ENCODE measurements around the gene OR1N2. TPM values are rescaled to one million over a fixed set of nuclear protein-coding genes. Genes with fewer than 3 reads are reported as not detected.
"Not testable (repeated sequence)": the region's sequence is repeated elsewhere in the genome, so short reads cannot be mapped to it uniquely, and the experiment has no call there.

Gene OR1N2
- total RNA-seq, 2 experiments from 2014 or later: not detected

- Mint-ChIP-seq H3K4me1 (peaks cover 17% of the 10 kb centered on the region), H3K9me3 (ENCODE audit: low read depth) (peaks cover 7% of the 10 kb centered on the region), H3K36me3 (peaks cover 8% of the 10 kb centered on the region), H3K27me3 (peaks cover 28% of the 10 kb centered on the region), H3K4me3 (no peak overlapping the region), H3K27ac (no peak overlapping the region)
- DNase-seq (no peak), ATAC-seq (no peak)
- CTCF ChIA-PET: no interaction called here
Measured at GRCh38 chr9:122561446-122561845, 8.5 kb downstream of the OR1N2 start.

DNA sequence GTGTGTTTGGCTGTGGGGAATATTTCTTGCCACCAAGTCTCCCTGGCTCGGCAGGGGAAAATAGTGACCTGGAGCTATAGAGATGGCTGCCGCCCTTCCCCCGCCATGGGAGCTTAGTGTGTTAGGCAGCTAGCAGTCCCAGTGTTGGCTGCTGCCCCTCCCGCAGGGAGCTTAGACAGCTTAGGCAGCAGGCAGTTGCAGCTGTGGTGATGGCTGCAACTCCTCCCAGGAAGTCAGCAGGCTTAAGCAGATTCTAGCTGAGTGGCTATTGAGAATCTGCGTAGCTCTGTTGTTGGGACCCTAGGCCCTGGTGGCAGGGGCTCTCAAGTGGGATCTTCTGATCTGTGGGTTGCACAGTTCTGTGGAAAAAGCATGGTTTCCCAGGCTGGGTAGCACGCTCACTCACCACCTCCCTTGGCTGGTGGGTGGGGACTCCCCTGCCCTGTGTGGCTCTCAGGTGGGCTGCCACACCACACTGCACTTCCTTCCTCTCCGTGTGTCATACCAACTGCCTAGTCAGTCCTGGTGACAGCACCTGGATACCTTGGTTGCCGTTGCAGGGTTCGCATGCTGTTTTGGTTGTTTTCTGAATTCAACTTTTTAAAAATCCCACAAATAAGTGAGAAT is 9.3 kb downstream of the OR1N2 start:
- H3K9me3 Mint-ChIP-seq (ENCODE audit: low read depth): peaks cover 7% of the 10 kb centered on the region
- no peak overlapping the region for H3K27ac Mint-ChIP-seq
- peaks cover 17% of the 10 kb centered on the region for H3K4me1 Mint-ChIP-seq
- ATAC-seq (peak; percentile 58), DNase-seq (peak; percentile 68)
- CTCF ChIA-PET: interaction anchor here (0.9 kb wide), 1 partner anchor 10 kb away, joined by 3 read pairs; no protein-coding TSS in a partner anchor
- H3K27me3 Mint-ChIP-seq: peaks cover 28% of the 10 kb centered on the region
- H3K4me3 Mint-ChIP-seq: no peak overlapping the region
- H3K36me3 Mint-ChIP-seq: peaks cover 8% of the 10 kb centered on the region

DNA sequence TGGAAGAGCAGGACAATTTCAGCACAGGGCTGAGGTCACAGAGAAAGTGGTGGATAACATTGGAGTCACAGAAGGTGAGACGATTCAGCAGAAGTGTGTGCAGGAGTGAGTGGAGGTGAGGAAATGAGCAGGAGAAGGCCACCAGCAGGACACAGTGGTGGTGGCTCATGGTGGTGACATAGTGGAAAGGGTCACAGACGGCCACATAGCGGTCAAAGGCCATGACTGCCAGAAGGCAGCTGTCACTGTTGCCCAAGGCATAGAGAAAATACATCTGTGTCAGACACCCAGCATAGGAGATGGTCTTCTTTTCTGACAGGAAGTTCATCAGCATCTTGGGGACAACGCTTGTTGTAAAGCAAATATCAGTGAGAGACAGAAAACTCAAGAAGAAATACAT is 15.0 kb downstream of the OR1N2 start:
- CTCF ChIA-PET: no interaction called here
- H3K36me3 Mint-ChIP-seq: no peaks in the 10 kb centered on the region
- H3K4me3 Mint-ChIP-seq: no peak overlapping the region
- no peak overlapping the region for H3K27ac Mint-ChIP-seq
- ATAC-seq (no peak), DNase-seq (no peak)
- peaks cover 11% of the 10 kb centered on the region for H3K27me3 Mint-ChIP-seq
- H3K9me3 Mint-ChIP-seq (ENCODE audit: low read depth): no peaks in the 10 kb centered on the region
- H3K4me1 Mint-ChIP-seq: peaks cover 12% of the 10 kb centered on the region

- CTCF ChIA-PET: interaction anchor here (0.9 kb wide), 1 partner anchor 10 kb away, joined by 3 read pairs; no protein-coding TSS in a partner anchor
- DNase-seq (no peak), ATAC-seq (peak; percentile 55)
- no peak overlapping the region for H3K27ac Mint-ChIP-seq
- H3K9me3 Mint-ChIP-seq (ENCODE audit: low read depth): peaks cover 2% of the 10 kb centered on the region
- peaks cover 14% of the 10 kb centered on the region for H3K27me3 Mint-ChIP-seq
- peaks cover 12% of the 10 kb centered on the region for H3K4me1 Mint-ChIP-seq
- H3K4me3 Mint-ChIP-seq: no peak overlapping the region
- no peaks in the 10 kb centered on the region for H3K36me3 Mint-ChIP-seq
Measured at GRCh38 chr9:122572456-122572855, 19.5 kb downstream of the OR1N2 start.

GRCh38 chr9:122579874-122580273 is 27.0 kb downstream of the OR1N2 start:
- Mint-ChIP-seq H3K36me3 (no peaks in the 10 kb centered on the region), H3K27ac (no peak overlapping the region), H3K27me3 (no peaks in the 10 kb centered on the region), H3K4me1 (no peaks in the 10 kb centered on the region), H3K4me3 (no peak overlapping the region), H3K9me3 (ENCODE audit: low read depth) (peaks cover 2% of the 10 kb centered on the region)
- DNase-seq: no peak
- ATAC-seq: no peak
- CTCF ChIA-PET: no interaction called here

- DNase-seq (no peak), ATAC-seq (no peak)
- Mint-ChIP-seq H3K9me3 (ENCODE audit: low read depth) (peaks cover 2% of the 10 kb centered on the region), H3K4me1 (no peaks in the 10 kb centered on the region), H3K36me3 (no peaks in the 10 kb centered on the region), H3K27me3 (no peaks in the 10 kb centered on the region), H3K4me3 (no peak overlapping the region), H3K27ac (no peak overlapping the region)
- CTCF ChIA-PET: no interaction called here
Measured at GRCh38 chr9:122580360-122580759, 27.4 kb downstream of the OR1N2 start.

- H3K36me3 Mint-ChIP-seq; ATAC-seq; CTCF ChIA-PET; H3K27ac Mint-ChIP-seq; H3K27me3 Mint-ChIP-seq; DNase-seq; H3K4me3 Mint-ChIP-seq; H3K9me3 Mint-ChIP-seq (ENCODE audit: low read depth); H3K4me1 Mint-ChIP-seq: not testable (repeated sequence)
Measured at GRCh38 chr9:122583284-122583683, 30.4 kb downstream of the OR1N2 start, which contains the start of gene OR1L8. OR1L8 (minus strand) TSS chr9:122583384; CDS start chr9:122568477, 14,907 bp downstream.

Other genes with a start within 250 kb of the OR1N2 start
- gene PTGS1, start 182.1 kb upstream of the OR1N2 start, total RNA-seq: 1 to 10 TPM in 1 of 2 experiments, under 1 TPM in 1; 0.35 to 1.0 TPM
- gene OR1J1, start 75.2 kb upstream of the OR1N2 start, total RNA-seq: not detected
- gene OR1J2, start 42.3 kb upstream of the OR1N2 start, total RNA-seq: not detected
- gene OR1J4, start 34.0 kb upstream of the OR1N2 start, total RNA-seq: not detected
- gene OR1N1, start 25.8 kb upstream of the OR1N2 start, total RNA-seq: not detected
- gene OR1L8, start 30.3 kb downstream of the OR1N2 start, total RNA-seq: not detected
- gene OR1Q1, start 61.6 kb downstream of the OR1N2 start, total RNA-seq: under 1 TPM in 1 of 2 experiments, not detected in 1; 0.40 TPM
- gene OR1B1, start 104.5 kb downstream of the OR1N2 start, total RNA-seq: under 1 TPM in 1 of 2 experiments, not detected in 1; 0.41 TPM
- gene OR1L1, start 108.6 kb downstream of the OR1N2 start, total RNA-seq: not detected
- not detected for gene OR1L3, start 122.0 kb downstream of the OR1N2 start, total RNA-seq
- not detected for gene OR1L4, start 170.9 kb downstream of the OR1N2 start, total RNA-seq
- gene OR1L6, start 189.2 kb downstream of the OR1N2 start, total RNA-seq: not detected
- not detected for gene OR5C1, start 235.8 kb downstream of the OR1N2 start, total RNA-seq
- not detected for gene OR1K1, start 247.0 kb downstream of the OR1N2 start, total RNA-seq